Measurements from ENCODE around the gene CLCN4.
A peak's percentile ranks its signal among the peaks of the same experiment; 100 is the strongest.

The CLCN4 gene

GRCh38 chrX:10240918-10241317 is 84.1 kb downstream of the CLCN4 start:
- Histone ChIP-seq H3K27ac (peak overlapping the region; percentile 50), H3K27me3 (replicated peaks) (no peaks in the 10 kb centered on the region), H3K4me3 (ENCODE audit: low read depth, low read length) (no peak overlapping the region), H3K36me3 (replicated peaks) (no peaks in the 10 kb centered on the region)
- peak; percentile 67 for DNase-seq
- in situ Hi-C loops (cut with HindIII; ENCODE audit: low pct_ligation_motif_present, low sequenced_read_pairs), result no loop called here
- TF ChIP-seq, protein P1, sequence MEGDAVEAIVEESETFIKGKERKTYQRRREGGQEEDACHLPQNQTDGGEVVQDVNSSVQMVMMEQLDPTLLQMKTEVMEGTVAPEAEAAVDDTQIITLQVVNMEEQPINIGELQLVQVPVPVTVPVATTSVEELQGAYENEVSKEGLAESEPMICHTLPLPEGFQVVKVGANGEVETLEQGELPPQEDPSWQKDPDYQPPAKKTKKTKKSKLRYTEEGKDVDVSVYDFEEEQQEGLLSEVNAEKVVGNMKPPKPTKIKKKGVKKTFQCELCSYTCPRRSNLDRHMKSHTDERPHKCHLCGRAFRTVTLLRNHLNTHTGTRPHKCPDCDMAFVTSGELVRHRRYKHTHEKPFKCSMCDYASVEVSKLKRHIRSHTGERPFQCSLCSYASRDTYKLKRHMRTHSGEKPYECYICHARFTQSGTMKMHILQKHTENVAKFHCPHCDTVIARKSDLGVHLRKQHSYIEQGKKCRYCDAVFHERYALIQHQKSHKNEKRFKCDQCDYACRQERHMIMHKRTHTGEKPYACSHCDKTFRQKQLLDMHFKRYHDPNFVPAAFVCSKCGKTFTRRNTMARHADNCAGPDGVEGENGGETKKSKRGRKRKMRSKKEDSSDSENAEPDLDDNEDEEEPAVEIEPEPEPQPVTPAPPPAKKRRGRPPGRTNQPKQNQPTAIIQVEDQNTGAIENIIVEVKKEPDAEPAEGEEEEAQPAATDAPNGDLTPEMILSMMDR (IDR thresholded peaks at IDR 0.05; ENCODE audit: low read depth, low read length, missing control alignments), result no peak

DNA sequence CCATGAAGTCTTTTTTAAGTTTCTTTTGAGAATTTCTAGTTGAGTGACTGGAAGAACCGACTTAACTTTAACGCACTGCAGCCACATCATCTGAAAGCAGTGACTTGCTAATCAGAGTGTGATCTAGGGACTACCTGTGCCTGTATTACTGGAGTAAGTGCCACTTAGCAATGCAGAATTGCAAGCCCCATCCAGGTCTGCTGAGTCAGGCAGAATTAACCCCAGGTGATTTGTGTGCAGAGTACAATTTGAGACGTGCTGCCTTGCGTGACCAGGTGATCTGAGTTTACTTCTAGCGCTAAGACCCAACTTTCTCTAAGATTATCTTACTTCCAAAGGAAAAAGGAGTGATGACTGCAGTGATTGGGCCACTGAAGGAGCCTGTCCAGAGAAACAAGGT is 85.3 kb downstream of the CLCN4 start:
- Histone ChIP-seq H3K27ac (no peak overlapping the region), H3K27me3 (replicated peaks) (no peaks in the 10 kb centered on the region), H3K4me3 (ENCODE audit: low read depth, low read length) (no peak overlapping the region), H3K36me3 (replicated peaks) (no peaks in the 10 kb centered on the region)
- DNase-seq, result no peak
- TF ChIP-seq, protein P1 (IDR thresholded peaks at IDR 0.05; ENCODE audit: low read depth, low read length, missing control alignments), result no peak
- in situ Hi-C loops (cut with HindIII; ENCODE audit: low pct_ligation_motif_present, low sequenced_read_pairs), result no loop called here

- TF ChIP-seq, protein P1 (IDR thresholded peaks at IDR 0.05; ENCODE audit: low read depth, low read length, missing control alignments), result no peak
- Histone ChIP-seq H3K4me3 (ENCODE audit: low read depth, low read length) (no peak overlapping the region), H3K36me3 (replicated peaks) (no peaks in the 10 kb centered on the region), H3K27ac (no peak overlapping the region), H3K27me3 (replicated peaks) (no peaks in the 10 kb centered on the region)
- no peak for DNase-seq
- in situ Hi-C loops (cut with HindIII; ENCODE audit: low pct_ligation_motif_present, low sequenced_read_pairs), result no loop called here
These were observed 86.3 kb downstream of the CLCN4 start for GRCh38 chrX:10243106-10243505.

GRCh38 chrX:10244915-10245622 is 88.3 kb downstream of the CLCN4 start:
- Histone ChIP-seq H3K4me3 (ENCODE audit: low read depth, low read length) (no peak overlapping the region), H3K36me3 (replicated peaks) (no peaks in the 10 kb centered on the region), H3K27ac (no peak overlapping the region), H3K27me3 (replicated peaks) (no peaks in the 10 kb centered on the region)
- DNase-seq, result no peak
- in situ Hi-C loops (cut with HindIII; ENCODE audit: low pct_ligation_motif_present, low sequenced_read_pairs), result no loop called here
- TF ChIP-seq, protein P1 (IDR thresholded peaks at IDR 0.05; ENCODE audit: low read depth, low read length, missing control alignments), result no peak

- Histone ChIP-seq H3K27me3 (replicated peaks) (no peaks in the 10 kb centered on the region), H3K36me3 (replicated peaks) (no peaks in the 10 kb centered on the region), H3K27ac (no peak overlapping the region), H3K4me3 (ENCODE audit: low read depth, low read length) (no peak overlapping the region)
- no peak for DNase-seq
- in situ Hi-C loops (cut with HindIII; ENCODE audit: low pct_ligation_motif_present, low sequenced_read_pairs), result no loop called here
- TF ChIP-seq, protein P1 (IDR thresholded peaks at IDR 0.05; ENCODE audit: low read depth, low read length, missing control alignments), result no peak
These were observed 89.1 kb downstream of the CLCN4 start for GRCh38 chrX:10245886-10246285.

- no peak for DNase-seq
- in situ Hi-C loops (cut with HindIII; ENCODE audit: low pct_ligation_motif_present, low sequenced_read_pairs), result no loop called here
- no peak overlapping the region for H3K27ac ChIP-seq
- no peak overlapping the region for H3K4me3 ChIP-seq (ENCODE audit: low read depth, low read length)
- no peaks in the 10 kb centered on the region for H3K36me3 ChIP-seq (replicated peaks)
- TF ChIP-seq, protein P1 (IDR thresholded peaks at IDR 0.05; ENCODE audit: low read depth, low read length, missing control alignments), result no peak
- no peaks in the 10 kb centered on the region for H3K27me3 ChIP-seq (replicated peaks)
These were observed 89.5 kb downstream of the CLCN4 start for GRCh38 chrX:10246297-10246696.
